CD4-positive, alpha-beta T cell (primary cell): Measurements from ENCODE around the gene PLXDC1. TPM values are rescaled to one million over a fixed set of nuclear protein-coding genes. Genes with fewer than 3 reads are reported as not detected.

Experiments
- ATAC-seq: fragments of 200-7000 bp; cut with Tn5 transposase; one replicate; pipeline ENCODE4 v1.10.0; 2022; ENCODE audit warnings: mild to moderate bottlenecking; ENCODE audit not compliant: poor library complexity
- CTCF ChIA-PET: fragments of 350-600 bp; sonication (Branson Sonifier 250); formaldehyde crosslinking; loops from one replicate; lab custom pipeline; 2021; ENCODE audit warnings: antibody characterized with exemption, inconsistent platforms; lab: Charles Lee
- POLR2A ChIA-PET: fragments of 350-600 bp; sonication (Branson Sonifier 250); formaldehyde crosslinking; loops from one replicate; lab custom pipeline; 2021; ENCODE audit warnings: antibody characterized with exemption, inconsistent platforms; lab: Charles Lee
- DNase-seq, 14 experiments: peaks; one replicate each; pipeline ENCODE4 v3.0.0-alpha.2; 2013 to 2020; ENCODE audit warnings: mixed read lengths in 2 of 14
- H3K27ac ChIP-seq, 2 donors: one replicate each; pipeline versions ENCODE4 v1.5.1 to v1.7.0; 2013; ENCODE audit warnings: low read length in 2 of 2, low read depth in 1 of 2, mild to moderate bottlenecking in 1 of 2
- H3K27me3 ChIP-seq, 2 experiments: 1 replicate in 1 of 2; 2 replicates in 1 of 2; pipeline versions ENCODE4 v1.6.1 to v1.7.0; 2013; ENCODE audit warnings: low read length in 2 of 2, control low read depth in 1 of 2, mild to moderate bottlenecking in 1 of 2, moderate library complexity in 1 of 2; ENCODE audit not compliant: insufficient read depth in 2 of 2, control insufficient read depth in 1 of 2
- H3K36me3 ChIP-seq: one replicate; pipeline ENCODE4 v1.6.1; 2013; ENCODE audit warnings: low read length, control low read depth; ENCODE audit not compliant: insufficient read depth
- H3K4me1 ChIP-seq: one replicate; pipeline ENCODE4 v1.6.1; 2013; ENCODE audit warnings: low read length, control low read depth; ENCODE audit not compliant: insufficient read depth
- H3K4me3 ChIP-seq: one replicate; pipeline ENCODE4 v1.5.1; 2013; ENCODE audit warnings: mild to moderate bottlenecking, low read length, moderate library complexity
- H3K9me3 ChIP-seq, 2 experiments: 1 replicate in 1 of 2; 2 replicates in 1 of 2; pipeline versions ENCODE4 v1.6.1 to v1.7.0; 2013; ENCODE audit warnings: low read length in 2 of 2, mild to moderate bottlenecking in 2 of 2, control low read depth in 1 of 2, moderate library complexity in 1 of 2; ENCODE audit not compliant: control insufficient read depth in 1 of 2, insufficient read depth in 1 of 2
- H3K27ac Mint-ChIP-seq: one replicate; pipeline ENCODE4 v1.8.0; 2020; ENCODE audit warnings: mixed read lengths
- H3K27me3 Mint-ChIP-seq: one replicate; pipeline ENCODE4 v1.8.0; 2021; ENCODE audit warnings: mixed read lengths
- H3K36me3 Mint-ChIP-seq: one replicate; pipeline ENCODE4 v1.8.0; 2021; ENCODE audit warnings: low read depth, mixed read lengths
- H3K4me1 Mint-ChIP-seq: one replicate; pipeline ENCODE4 v1.8.0; 2021; ENCODE audit warnings: low read depth, mixed read lengths
- H3K4me3 Mint-ChIP-seq: one replicate; pipeline ENCODE4 v1.8.0; 2020; ENCODE audit warnings: mild to moderate bottlenecking, mixed read lengths
- H3K9me3 Mint-ChIP-seq: one replicate; pipeline ENCODE4 v1.8.0; 2020; ENCODE audit warnings: mixed read lengths
- intact Hi-C, 2 experiments: fragments of 100-400 bp; cut with DNase I in 1 of 2; cut with micrococcal nuclease in 1 of 2; formaldehyde crosslinking; loops; one replicate each; pipeline versions ENCODE4 v1.15.1 to v1.9.0; 2023 to 2025; cut with DNase I, micrococcal nuclease
- total RNA-seq, 174 experiments: library from RNA in 2 of 174; stranded (reverse) in 2 of 174; gene quantifications; one replicate each; pipeline ENCODE4 v1.2.3 and lab custom pipeline; 2021 to 2026
- TF ChIP-seq, protein P1 (sequence below): fragments of 200-600 bp; IDR thresholded peaks from one replicate; pipeline ENCODE4 v1.8.0; 2022; ENCODE audit warnings: antibody characterized with exemption, mild to moderate bottlenecking

Gene PLXDC1
- total RNA-seq, 2 experiments from 2014 or later: 66.7 to 67.6 TPM

DNA sequence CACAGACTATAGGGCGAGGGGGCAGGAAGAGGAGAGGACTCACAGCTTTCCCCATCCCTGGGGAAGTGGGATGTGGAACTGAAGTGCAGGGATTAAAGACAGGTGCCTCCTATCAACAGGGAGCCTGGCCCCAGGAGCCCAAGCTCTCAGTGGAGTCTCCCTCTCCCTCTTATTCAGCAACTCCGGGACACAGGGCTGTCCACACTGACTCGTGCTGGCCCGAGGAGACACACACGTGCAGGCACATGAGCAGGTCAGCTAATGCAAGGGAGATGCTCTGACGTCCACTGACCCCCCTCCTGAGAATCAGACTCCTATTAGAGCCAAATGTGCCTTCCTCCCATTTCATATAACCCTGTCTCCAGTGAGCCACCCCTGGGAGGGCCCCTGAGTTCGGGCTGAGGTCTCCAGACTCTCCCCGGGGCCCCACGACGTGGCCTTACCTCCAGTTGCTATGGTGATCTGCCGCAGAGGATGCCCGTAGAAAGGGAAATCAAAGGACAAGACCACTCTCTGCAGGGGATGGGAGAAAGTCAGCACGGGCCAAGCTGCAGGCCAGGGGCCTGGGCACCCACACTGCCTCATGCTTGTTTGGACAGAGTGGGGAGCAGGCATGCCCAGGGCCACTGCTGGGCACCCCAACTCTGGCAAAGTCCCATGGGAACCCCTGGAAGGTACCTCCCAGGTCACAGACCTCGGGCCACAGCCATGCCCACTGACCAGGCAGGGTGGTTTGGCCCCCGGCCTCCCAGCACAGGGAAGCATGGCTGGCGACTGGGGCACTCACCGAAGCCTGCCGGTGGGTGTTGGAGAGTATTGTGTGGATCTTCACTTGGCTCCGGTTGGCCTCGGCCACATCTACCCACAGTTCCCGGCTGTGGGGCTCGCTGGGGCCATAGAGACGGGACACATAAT is 42.7 kb downstream of the PLXDC1 start:
- H3K36me3 ChIP-seq: no peaks in the 10 kb centered on the region
- no peak overlapping the region for H3K4me3 Mint-ChIP-seq
- H3K9me3 ChIP-seq: no peaks in the 10 kb centered on the region
- peaks cover 4% of the 10 kb centered on the region for H3K4me1 Mint-ChIP-seq
- no peaks in the 10 kb centered on the region for H3K4me1 ChIP-seq
- peaks cover 9% of the 10 kb centered on the region for H3K36me3 Mint-ChIP-seq
- intact Hi-C loops: loop anchor here in 1 of 2 experiments (5.0 kb wide), 1 partner anchor 36 kb away; no protein-coding TSS in a partner anchor
- H3K27me3 Mint-ChIP-seq: no peaks in the 10 kb centered on the region
- DNase-seq (no peak), ATAC-seq (no peak)
- no peak overlapping the region for H3K27ac Mint-ChIP-seq
- H3K27ac ChIP-seq: no peak overlapping the region
- TF ChIP-seq, protein P1, sequence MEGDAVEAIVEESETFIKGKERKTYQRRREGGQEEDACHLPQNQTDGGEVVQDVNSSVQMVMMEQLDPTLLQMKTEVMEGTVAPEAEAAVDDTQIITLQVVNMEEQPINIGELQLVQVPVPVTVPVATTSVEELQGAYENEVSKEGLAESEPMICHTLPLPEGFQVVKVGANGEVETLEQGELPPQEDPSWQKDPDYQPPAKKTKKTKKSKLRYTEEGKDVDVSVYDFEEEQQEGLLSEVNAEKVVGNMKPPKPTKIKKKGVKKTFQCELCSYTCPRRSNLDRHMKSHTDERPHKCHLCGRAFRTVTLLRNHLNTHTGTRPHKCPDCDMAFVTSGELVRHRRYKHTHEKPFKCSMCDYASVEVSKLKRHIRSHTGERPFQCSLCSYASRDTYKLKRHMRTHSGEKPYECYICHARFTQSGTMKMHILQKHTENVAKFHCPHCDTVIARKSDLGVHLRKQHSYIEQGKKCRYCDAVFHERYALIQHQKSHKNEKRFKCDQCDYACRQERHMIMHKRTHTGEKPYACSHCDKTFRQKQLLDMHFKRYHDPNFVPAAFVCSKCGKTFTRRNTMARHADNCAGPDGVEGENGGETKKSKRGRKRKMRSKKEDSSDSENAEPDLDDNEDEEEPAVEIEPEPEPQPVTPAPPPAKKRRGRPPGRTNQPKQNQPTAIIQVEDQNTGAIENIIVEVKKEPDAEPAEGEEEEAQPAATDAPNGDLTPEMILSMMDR: no peak
- H3K27me3 ChIP-seq: no peaks in the 10 kb centered on the region
- no peak overlapping the region for H3K4me3 ChIP-seq
- POLR2A ChIA-PET: interaction anchor here (1.0 kb wide), 1 partner anchor 17 kb away, joined by 3 read pairs; no protein-coding TSS in a partner anchor
- CTCF ChIA-PET: interaction anchor here (0.6 kb wide), 1 partner anchor 63 kb away, joined by 3 read pairs; no protein-coding TSS in a partner anchor
- H3K9me3 Mint-ChIP-seq: no peaks in the 10 kb centered on the region

DNA sequence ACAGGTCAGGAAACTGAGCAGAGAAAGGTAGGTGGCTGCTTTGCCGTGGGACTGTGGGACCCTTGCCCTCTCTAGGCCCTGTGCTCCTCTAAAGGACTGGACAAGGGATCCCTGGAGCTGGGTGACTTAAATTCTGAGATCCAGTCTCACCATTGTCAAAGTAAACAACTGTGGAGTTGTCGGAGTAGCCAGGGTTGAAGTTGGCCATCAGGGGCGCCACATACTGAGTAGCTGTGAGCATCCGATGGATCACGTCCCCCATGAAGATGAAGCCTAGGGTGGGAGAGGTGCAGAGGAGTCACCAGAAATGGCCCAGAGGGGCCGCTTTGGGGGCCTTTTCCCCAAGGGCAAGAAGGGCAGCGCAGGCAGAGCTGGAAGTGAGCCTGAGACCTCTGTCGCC is 43.5 kb downstream of the PLXDC1 start:
- Mint-ChIP-seq H3K27me3 (no peaks in the 10 kb centered on the region), H3K4me3 (no peak overlapping the region), H3K4me1 (peaks cover 4% of the 10 kb centered on the region), H3K9me3 (no peaks in the 10 kb centered on the region), H3K27ac (no peak overlapping the region), H3K36me3 (peaks cover 9% of the 10 kb centered on the region)
- Histone ChIP-seq H3K9me3 (no peaks in the 10 kb centered on the region), H3K4me1 (no peaks in the 10 kb centered on the region), H3K4me3 (no peak overlapping the region), H3K36me3 (no peaks in the 10 kb centered on the region), H3K27ac (no peak overlapping the region), H3K27me3 (no peaks in the 10 kb centered on the region)
- ATAC-seq (no peak), DNase-seq (no peak)
- ChIA-PET CTCF (interaction anchor here (0.6 kb wide), 1 partner anchor 63 kb away, joined by 3 read pairs; no protein-coding TSS in a partner anchor), POLR2A (no interaction called here)
- intact Hi-C loops: loop anchor here in 1 of 2 experiments (5.0 kb wide), 1 partner anchor 36 kb away; no protein-coding TSS in a partner anchor
- TF ChIP-seq, protein P1: no peak

- Mint-ChIP-seq H3K9me3 (no peaks in the 10 kb centered on the region), H3K27ac (no peak overlapping the region), H3K4me1 (peaks cover 11% of the 10 kb centered on the region), H3K36me3 (peaks cover 6% of the 10 kb centered on the region), H3K4me3 (no peak overlapping the region), H3K27me3 (no peaks in the 10 kb centered on the region)
- POLR2A ChIA-PET: interaction anchor here (0.9 kb wide), 1 partner anchor 58 kb away, joined by 3 read pairs; no protein-coding TSS in a partner anchor
- H3K4me3 ChIP-seq: no peak overlapping the region
- no peaks in the 10 kb centered on the region for H3K27me3 ChIP-seq
- H3K36me3 ChIP-seq: no peaks in the 10 kb centered on the region
- CTCF ChIA-PET: no interaction called here
- no peak overlapping the region for H3K27ac ChIP-seq
- intact Hi-C loops: loop anchor here in 1 of 2 experiments (5.0 kb wide), 1 partner anchor 35 kb away; no protein-coding TSS in a partner anchor
- peaks cover 6% of the 10 kb centered on the region for H3K4me1 ChIP-seq
- H3K9me3 ChIP-seq: no peaks in the 10 kb centered on the region
- ATAC-seq (no peak), DNase-seq (no peak)
- TF ChIP-seq, protein P1: no peak
These were observed 44.3 kb downstream of the PLXDC1 start for GRCh38 chr17:39107155-39107554.
